Endodermal cell (in vitro differentiated cells): ENCODE results near the gene BLOC1S1. TPM values are rescaled to one million over a fixed set of nuclear protein-coding genes. Genes with fewer than 3 reads are reported as not detected.
A peak's percentile ranks its signal among the peaks of the same experiment; 100 is the strongest.

Experiments used
- DNase-seq: peaks from one replicate; pipeline ENCODE4 v3.0.0-alpha.2; 2017
- H3K27ac ChIP-seq: 2 replicates; pipeline ENCODE4 v1.5.1; 2013; ENCODE audit warnings: mild to moderate bottlenecking, low read depth, low read length, moderate library complexity
- H3K27me3 ChIP-seq: 2 replicates; pipeline ENCODE4 v1.6.1; 2013; ENCODE audit warnings: mild to moderate bottlenecking, low read length, moderate library complexity; ENCODE audit not compliant: insufficient read depth, control insufficient read depth, poor library complexity, severe bottlenecking
- H3K36me3 ChIP-seq: 2 replicates; pipeline ENCODE4 v1.7.0; 2013; ENCODE audit warnings: mild to moderate bottlenecking, low read length, moderate library complexity; ENCODE audit not compliant: control insufficient read depth, insufficient read depth
- H3K4me1 ChIP-seq: one replicate; pipeline ENCODE4 v1.7.0; 2013; ENCODE audit warnings: low read length; ENCODE audit not compliant: control insufficient read depth, insufficient read depth
- H3K4me3 ChIP-seq: 2 replicates; pipeline ENCODE4 v1.5.1; 2013; ENCODE audit warnings: mild to moderate bottlenecking, low read length, moderate library complexity
- H3K9ac ChIP-seq: 2 replicates; pipeline ENCODE4 v1.6.1; 2013; ENCODE audit warnings: mild to moderate bottlenecking, low read length, moderate library complexity; ENCODE audit not compliant: poor library complexity, severe bottlenecking; ENCODE audit errors: extremely low read depth
- H3K9me3 ChIP-seq: 2 replicates; pipeline ENCODE4 v1.6.1; 2013; ENCODE audit warnings: mild to moderate bottlenecking, low read length, moderate library complexity; ENCODE audit not compliant: control insufficient read depth
- H3K27ac Mint-ChIP-seq: 2 replicates; pipeline ENCODE4 v1.8.0; 2020; ENCODE audit warnings: mixed read lengths
- H3K27me3 Mint-ChIP-seq: 2 replicates; pipeline ENCODE4 v1.8.0; 2021; ENCODE audit warnings: mild to moderate bottlenecking, mixed read lengths; ENCODE audit not compliant: insufficient read depth
- H3K36me3 Mint-ChIP-seq: 2 replicates; pipeline ENCODE4 v1.8.0; 2020; ENCODE audit warnings: low read depth, mixed read lengths
- H3K4me1 Mint-ChIP-seq: 2 replicates; pipeline ENCODE4 v1.8.0; 2020; ENCODE audit warnings: mixed read lengths
- H3K4me3 Mint-ChIP-seq: 2 replicates; pipeline ENCODE4 v1.8.0; 2020; ENCODE audit warnings: mild to moderate bottlenecking, moderate library complexity, mixed read lengths
- H3K9me3 Mint-ChIP-seq: 2 replicates; pipeline ENCODE4 v1.8.0; 2020; ENCODE audit warnings: mild to moderate bottlenecking, mixed read lengths
- WGBS, 2 experiments: methylation state at CpG; one replicate each; pipeline versions ENCODE4 v1.1.5 to v1.1.7; 2013; ENCODE audit warnings: missing lambda C conversion rate in 2 of 2, mixed read lengths in 1 of 2; ENCODE audit not compliant: insufficient coverage in 1 of 2, insufficient read length in 1 of 2; 5-methylcytosine and 5-hydroxymethylcytosine counted together
- long read RNA-seq, 4 experiments: library from polyadenylated mRNA in 2 of 4; library from RNA in 1 of 4; library from capped mRNA in 1 of 4; stranded (forward) in 3 of 4; unstranded in 1 of 4; transcript quantifications; one replicate each; pipeline ENCODE4 v2.0.0, GENCODE V29; 2020 to 2021; ENCODE audit warnings: inconsistent platforms in 1 of 4
- polyA plus RNA-seq, 2 experiments: library from polyadenylated mRNA; stranded (reverse); fragments of 50-300 nt; gene quantifications; one replicate each; pipeline ENCODE4 v1.2.3, GENCODE V29; 2013
- total RNA-seq, 2 donors: library from RNA; stranded (reverse); fragmentation: NEBNext Ultra II Directional in 1 of 2; extraction: Animal tissue kit (Norgen Biotek cat#: 25700) in 1 of 2; gene quantifications; 2 replicates in 1 of 2; 3 replicates in 1 of 2; pipeline ENCODE4 v1.2.1, GENCODE V29; 2021
- TF ChIP-seq, protein P1 (sequence below): fragments of 200-600 bp; sonication (generic); conservative IDR thresholded peaks from 2 replicates; pipeline ENCODE4 v1.5.0; 2021; ENCODE audit warnings: antibody characterized with exemption, mild to moderate bottlenecking

BLOC1S1 gene
- 100 to 1,000 TPM in 1 of 2 donors, 10 to 100 TPM in 1; 95.1 to 102 TPM for total RNA-seq
- 93.0 TPM for polyA plus RNA-seq (2013, experiment 1 of 2)
- 94.7 TPM for polyA plus RNA-seq (2013, experiment 2 of 2)
- long read RNA-seq, experiment 1, transcript BLOC1S1-203 (4 exons, 571 nt) = major isoform, 43 of 64 reads
- long read RNA-seq, experiment 1, transcript BLOC1S1-201 (4 exons, 837 nt) = minor isoform, 11 of 64 reads
- long read RNA-seq, experiment 1, partial matches to known transcripts = 3 of 64 reads
- long read RNA-seq, experiment 1, other reads (novel, unspliced or antisense) = 3 of 64 reads
- long read RNA-seq, experiment 2, transcript BLOC1S1-203 (4 exons, 571 nt) = major isoform, 31 of 50 reads
- long read RNA-seq, experiment 2, transcript BLOC1S1-201 (4 exons, 837 nt) = minor isoform, 14 of 50 reads
- long read RNA-seq, experiment 2, partial matches to known transcripts = 0 of 50 reads
- long read RNA-seq, experiment 2, other reads (novel, unspliced or antisense) = 0 of 50 reads
- long read RNA-seq, experiment 3, transcript BLOC1S1-201 (4 exons, 837 nt) = minor isoform, 7 of 36 reads
- long read RNA-seq, experiment 3, transcript BLOC1S1-203 (4 exons, 571 nt) = major isoform, 28 of 36 reads
- long read RNA-seq, experiment 3, partial matches to known transcripts = 0 of 36 reads
- long read RNA-seq, experiment 3, other reads (novel, unspliced or antisense) = 0 of 36 reads
- long read RNA-seq, experiment 4, partial matches to known transcripts = 0 of 4 reads
- long read RNA-seq, experiment 4, other reads (novel, unspliced or antisense) = 0 of 4 reads

DNA sequence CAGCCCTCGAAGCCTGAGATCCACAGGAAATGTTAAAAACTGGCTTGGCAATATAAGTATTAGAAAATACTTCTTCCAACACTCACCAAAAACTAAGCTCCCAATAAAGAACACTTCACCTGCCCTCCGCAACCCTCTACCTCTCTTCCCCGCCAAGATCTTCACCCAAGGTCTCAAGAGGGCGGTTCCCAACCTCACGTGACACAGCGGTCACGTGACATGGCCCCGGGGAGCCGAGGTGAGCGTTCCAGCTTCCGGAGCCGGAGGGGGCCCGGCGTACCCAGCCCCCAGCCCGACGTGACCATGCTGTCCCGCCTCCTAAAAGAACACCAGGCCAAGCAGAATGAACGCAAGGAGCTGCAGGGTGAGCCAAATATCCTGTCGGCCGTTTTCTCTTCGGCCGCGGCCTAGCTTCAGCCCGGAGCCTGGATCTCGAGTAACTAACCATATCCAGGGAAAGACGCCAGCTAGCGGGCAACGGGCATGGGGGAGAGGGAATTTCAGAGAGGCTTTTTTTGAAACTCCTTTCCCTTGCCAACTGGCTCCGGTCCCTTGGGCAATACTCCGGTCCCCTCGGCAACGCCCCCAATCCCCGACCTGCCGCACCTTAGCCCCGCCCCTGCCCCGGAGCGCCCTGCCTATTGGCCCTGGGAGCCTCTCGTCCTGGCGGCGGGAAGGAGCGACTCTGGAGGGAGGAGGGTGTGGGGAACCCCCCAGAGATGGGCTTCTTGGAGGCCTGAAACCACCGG, at the start of gene BLOC1S1:
TSS of gene BLOC1S1 (plus strand) at position 214 of the 749 bp plus-strand sequence. CDS start at position 220, 6 bp downstream.
- TF ChIP-seq, protein P1, sequence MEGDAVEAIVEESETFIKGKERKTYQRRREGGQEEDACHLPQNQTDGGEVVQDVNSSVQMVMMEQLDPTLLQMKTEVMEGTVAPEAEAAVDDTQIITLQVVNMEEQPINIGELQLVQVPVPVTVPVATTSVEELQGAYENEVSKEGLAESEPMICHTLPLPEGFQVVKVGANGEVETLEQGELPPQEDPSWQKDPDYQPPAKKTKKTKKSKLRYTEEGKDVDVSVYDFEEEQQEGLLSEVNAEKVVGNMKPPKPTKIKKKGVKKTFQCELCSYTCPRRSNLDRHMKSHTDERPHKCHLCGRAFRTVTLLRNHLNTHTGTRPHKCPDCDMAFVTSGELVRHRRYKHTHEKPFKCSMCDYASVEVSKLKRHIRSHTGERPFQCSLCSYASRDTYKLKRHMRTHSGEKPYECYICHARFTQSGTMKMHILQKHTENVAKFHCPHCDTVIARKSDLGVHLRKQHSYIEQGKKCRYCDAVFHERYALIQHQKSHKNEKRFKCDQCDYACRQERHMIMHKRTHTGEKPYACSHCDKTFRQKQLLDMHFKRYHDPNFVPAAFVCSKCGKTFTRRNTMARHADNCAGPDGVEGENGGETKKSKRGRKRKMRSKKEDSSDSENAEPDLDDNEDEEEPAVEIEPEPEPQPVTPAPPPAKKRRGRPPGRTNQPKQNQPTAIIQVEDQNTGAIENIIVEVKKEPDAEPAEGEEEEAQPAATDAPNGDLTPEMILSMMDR = peak; percentile 18
- H3K27me3 ChIP-seq = peaks cover 24% of the 10 kb centered on the region
- peak within 1 kb of the TSS; percentile 81 for H3K27ac ChIP-seq
- Mint-ChIP-seq H3K27ac (peak within 1 kb of the TSS; percentile 89), H3K4me3 (peak within 1 kb of the TSS; percentile 78), H3K4me1 (peaks cover 31% of the 10 kb centered on the region), H3K9me3 (no peaks in the 10 kb centered on the region), H3K36me3 (peaks cover 2% of the 10 kb centered on the region), H3K27me3 (peaks cover 24% of the 10 kb centered on the region)
- peak within 1 kb of the TSS; percentile 88 for H3K4me3 ChIP-seq
- peak; percentile 99 for DNase-seq
- H3K36me3 ChIP-seq = peaks cover 3% of the 10 kb centered on the region
- no peaks in the 10 kb centered on the region for H3K9me3 ChIP-seq
- H3K9ac ChIP-seq = peak within 1 kb of the TSS; percentile 60
- WGBS, 2 experiments = 0 to 1% methylated on average over 15 to 42 of the region's 42 CpGs
- peaks cover 5% of the 10 kb centered on the region for H3K4me1 ChIP-seq

DNA sequence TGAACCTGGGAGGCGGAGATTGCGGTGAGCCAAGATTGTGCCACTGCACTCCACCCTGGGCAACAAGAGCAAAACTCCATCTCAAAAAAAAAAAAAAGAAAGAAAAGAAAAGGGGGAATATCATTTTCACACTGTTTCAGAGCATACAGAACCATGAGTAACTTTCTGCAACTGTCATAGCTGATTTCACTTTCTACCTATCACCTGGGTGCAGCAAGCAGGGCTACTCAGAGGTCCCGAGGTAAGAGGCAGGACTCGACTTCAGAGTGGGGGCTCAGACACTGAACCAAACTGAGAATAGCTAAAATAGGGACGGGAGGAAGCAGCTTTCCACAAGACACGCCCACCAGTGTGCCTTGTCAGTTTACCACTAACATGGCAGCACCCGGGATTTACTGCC, 49.3 kb upstream of the BLOC1S1 start:
- DNase-seq = peak; percentile 38
- Mint-ChIP-seq H3K9me3 (peaks cover 1% of the 10 kb centered on the region), H3K4me1 (peaks cover 7% of the 10 kb centered on the region), H3K27me3 (no peaks in the 10 kb centered on the region), H3K27ac (no peak overlapping the region), H3K4me3 (no peak overlapping the region), H3K36me3 (no peaks in the 10 kb centered on the region)
- H3K4me1 ChIP-seq = peaks cover 12% of the 10 kb centered on the region
- TF ChIP-seq, protein P1 = no peak
- H3K27ac ChIP-seq = no peak overlapping the region
- no peaks in the 10 kb centered on the region for H3K9me3 ChIP-seq
- no peak overlapping the region for H3K9ac ChIP-seq
- H3K27me3 ChIP-seq = no peaks in the 10 kb centered on the region
- H3K36me3 ChIP-seq = no peaks in the 10 kb centered on the region
- H3K4me3 ChIP-seq = no peak overlapping the region
- WGBS, 2 experiments = 86 to 100% methylated on average over 5 to 7 of the region's 7 CpGs

DNA sequence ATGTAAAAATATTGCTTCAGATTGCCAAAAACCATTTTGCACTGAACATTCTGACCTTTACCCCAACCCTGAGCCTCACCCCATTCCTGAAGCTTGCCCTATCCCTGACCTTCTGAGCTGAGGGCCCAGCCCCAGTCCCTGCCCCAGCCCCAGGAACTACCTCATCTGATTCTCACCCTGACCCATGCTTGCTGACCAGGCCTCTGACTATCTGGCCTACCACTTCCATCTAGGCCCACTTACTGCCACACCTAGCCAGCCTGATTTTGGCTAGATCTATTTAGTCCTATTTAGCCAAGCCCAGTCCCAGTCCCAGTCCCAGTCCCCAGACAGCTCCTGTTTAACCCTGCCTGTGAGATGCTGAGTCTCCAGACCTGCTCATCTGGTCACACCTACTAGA, 45.6 kb upstream of the BLOC1S1 start:
- Histone ChIP-seq H3K36me3 (no peaks in the 10 kb centered on the region), H3K9ac (no peak overlapping the region), H3K9me3 (no peaks in the 10 kb centered on the region), H3K27me3 (no peaks in the 10 kb centered on the region), H3K4me3 (no peak overlapping the region), H3K27ac (no peak overlapping the region), H3K4me1 (no peaks in the 10 kb centered on the region)
- peaks cover 13% of the 10 kb centered on the region for H3K27me3 Mint-ChIP-seq
- H3K4me1 Mint-ChIP-seq = no peaks in the 10 kb centered on the region
- H3K27ac Mint-ChIP-seq = no peak overlapping the region
- TF ChIP-seq, protein P1 = no peak
- no peaks in the 10 kb centered on the region for H3K36me3 Mint-ChIP-seq
- peak; percentile 43 for DNase-seq
- no peak overlapping the region for H3K4me3 Mint-ChIP-seq
- peaks cover 1% of the 10 kb centered on the region for H3K9me3 Mint-ChIP-seq
